Endothelial cell of umbilical vein (primary cell): ENCODE data around the gene CFAP97. TPM values are rescaled to one million over a fixed set of nuclear protein-coding genes. Genes with fewer than 3 reads are reported as not detected.
A peak's percentile ranks its signal among the peaks of the same experiment; 100 is the strongest.

Source experiments
- BruUV-seq: library from RNA; stranded (reverse); fragments of 400-500 nt; replicated peaks from 2 replicates; lab custom pipeline; 2021; lab: Mats Ljungman, UMichigan
- CTCF ChIA-PET: fragments of 300-600, 350-600 bp; sonication (Branson Sonifier 250); formaldehyde crosslinking; loops from one replicate; lab custom pipeline; 2021; ENCODE audit warnings: antibody characterized with exemption, inconsistent platforms; lab: Charles Lee
- POLR2A ChIA-PET: fragments of 300-600, 350-600 bp; sonication (Branson Sonifier 250); formaldehyde crosslinking; loops from one replicate; lab custom pipeline; 2021; ENCODE audit warnings: antibody characterized with exemption, inconsistent platforms; lab: Charles Lee
- DNase-seq: peaks from one replicate; pipeline ENCODE4 v3.0.0-alpha.2; 2011; ENCODE audit warnings: low read depth, low spot score
- FAIRE-seq: peaks from 2 replicates; lab custom pipeline; 2011; peaks lifted over from hg19 to GRCh38; lab: Jason Lieb, UNC
- H2AFZ ChIP-seq: 2 replicates; pipeline ENCODE4 v1.6.0; 2012; ENCODE audit warnings: low read depth, low read length, control low read depth, inconsistent platforms
- H3K27ac ChIP-seq: 2 replicates; pipeline ENCODE4 v1.5.1; 2011; ENCODE audit warnings: low read depth, mild to moderate bottlenecking, control low read depth, low read length, moderate library complexity; ENCODE audit not compliant: insufficient read depth
- H3K27me3 ChIP-seq, 2 experiments: 2 replicates each; pipeline versions ENCODE4 v1.6.0 to v1.6.1; 2011; ENCODE audit warnings: low read length in 2 of 2, mixed read lengths in 1 of 2; ENCODE audit not compliant: control insufficient read depth in 2 of 2, insufficient read depth in 2 of 2
- H3K36me3 ChIP-seq, 2 experiments: 2 replicates in 1 of 2; 3 replicates in 1 of 2; pipeline ENCODE4 v1.5.1; 2011; ENCODE audit warnings: low read length in 2 of 2, mild to moderate bottlenecking in 1 of 2, moderate library complexity in 1 of 2; ENCODE audit not compliant: control insufficient read depth in 2 of 2, insufficient read depth in 2 of 2; ENCODE audit errors: extremely low read depth in 1 of 2
- H3K4me1 ChIP-seq: 3 replicates; pipeline ENCODE4 v1.5.1; 2011; ENCODE audit warnings: mild to moderate bottlenecking, low read length; ENCODE audit not compliant: control insufficient read depth, insufficient read depth; ENCODE audit errors: extremely low read depth
- H3K4me2 ChIP-seq: 2 replicates; pipeline ENCODE4 v1.6.1; 2011; ENCODE audit warnings: low read length, control low read depth, mixed read lengths; ENCODE audit not compliant: insufficient read depth
- H3K4me3 ChIP-seq, 3 experiments: fragments of 200-600 bp in 1 of 3; sonication (generic), shearing (Covaris generic) in 1 of 3; replicated peaks in 1 of 3; 2 replicates each; pipeline ENCODE4 v1.5.1; 2011 to 2016; ENCODE audit warnings: control low read depth in 3 of 3, low read length in 3 of 3, mild to moderate bottlenecking in 2 of 3, inconsistent platforms in 1 of 3, low read depth in 1 of 3, moderate library complexity in 1 of 3; ENCODE audit not compliant: insufficient read depth in 1 of 3
- H3K79me2 ChIP-seq: 2 replicates; pipeline ENCODE4 v1.6.0; 2012; ENCODE audit warnings: low read length, inconsistent platforms; ENCODE audit not compliant: control insufficient read depth, insufficient read depth
- H3K9ac ChIP-seq: replicated peaks from 2 replicates; pipeline ENCODE3; 2011; ENCODE audit warnings: low read length, control low read depth; ENCODE audit not compliant: insufficient read depth; ENCODE audit errors: extremely low read depth
- H3K9me1 ChIP-seq: replicated peaks from 3 replicates; pipeline ENCODE4 v1.6.0; 2011; ENCODE audit warnings: mild to moderate bottlenecking, low read length; ENCODE audit not compliant: control insufficient read depth, insufficient read depth; ENCODE audit errors: extremely low read depth
- H3K9me3 ChIP-seq: replicated peaks from 2 replicates; pipeline ENCODE4 v1.5.1; 2012; ENCODE audit warnings: low read length, inconsistent platforms; ENCODE audit not compliant: control insufficient read depth, insufficient read depth
- H4K20me1 ChIP-seq: replicated peaks from 2 replicates; pipeline ENCODE3; 2011; ENCODE audit warnings: mild to moderate bottlenecking, low read length; ENCODE audit not compliant: control insufficient read depth, insufficient read depth; ENCODE audit errors: extremely low read depth
- EZH2 ChIP-seq: IDR thresholded peaks from 2 replicates; pipeline ENCODE4 v1.6.1; 2012; ENCODE audit warnings: borderline replicate concordance, low read depth, mild to moderate bottlenecking, moderate library complexity, low read length, inconsistent platforms; ENCODE audit not compliant: severe bottlenecking
- FOS ChIP-seq: IDR thresholded peaks from 2 replicates; pipeline ENCODE4 v1.6.1; 2011; ENCODE audit warnings: mild to moderate bottlenecking, low read length, moderate library complexity, borderline replicate concordance; ENCODE audit not compliant: insufficient read depth
- GATA2 ChIP-seq: IDR thresholded peaks from 2 replicates; pipeline ENCODE4 v1.7.0; 2011; ENCODE audit warnings: low read depth, mild to moderate bottlenecking, moderate library complexity, mixed read lengths, low read length; ENCODE audit not compliant: insufficient read length, insufficient read depth
- JUN ChIP-seq: IDR thresholded peaks from 2 replicates; pipeline ENCODE4 v1.6.1; 2011; ENCODE audit warnings: borderline replicate concordance, low read depth; ENCODE audit not compliant: insufficient read length, insufficient read depth
- MAX ChIP-seq: IDR thresholded peaks from 2 replicates; pipeline ENCODE4 v1.6.1; 2011; ENCODE audit not compliant: insufficient read depth, insufficient read length
- MYC ChIP-seq: IDR thresholded peaks from one replicate; pipeline ENCODE4 v1.6.1; 2011; ENCODE audit warnings: mild to moderate bottlenecking, low read depth, low read length
- POLR2A ChIP-seq: IDR thresholded peaks from 2 replicates; pipeline ENCODE4 v1.6.1; 2012; ENCODE audit warnings: low read depth, mild to moderate bottlenecking, control low read depth, low read length
- POLR2AphosphoS5 ChIP-seq: IDR thresholded peaks from 2 replicates; pipeline ENCODE4 v1.6.1; 2012; ENCODE audit warnings: low read depth, mild to moderate bottlenecking, control low read depth, low read length, moderate library complexity; ENCODE audit not compliant: insufficient read depth
- dilution Hi-C: fragments of 300-500 bp; cut with MboI; formaldehyde crosslinking; loops from one replicate; pipeline ENCODE4 v1.15.0; 2019; ENCODE audit warnings: low sequenced_read_pairs; ENCODE audit not compliant: extremely low pct_ligation_motif_present
- intact Hi-C: fragments of 100-400 bp; cut with micrococcal nuclease; formaldehyde crosslinking; loops from one replicate; pipeline ENCODE4 v1.10.0; 2022
- polyA plus RNA-seq, 4 experiments: library from polyadenylated mRNA; depleted of rRNA in 3 of 4; stranded (reverse) in 3 of 4; unstranded in 1 of 4; fragments of >200 nt; gene quantifications; 2 replicates each; pipeline versions ENCODE4 v1.2.1 to v1.2.3, GENCODE V29; 2011 to 2012; ENCODE audit warnings: missing spikeins in 1 of 4
- total RNA-seq: library from RNA; stranded (reverse); gene quantifications from 2 replicates; pipeline ENCODE4 v1.2.3, GENCODE V29; 2021
- TF ChIP-seq, protein P1 (sequence below), 2 donors: IDR thresholded peaks; 1 replicate in 1 of 2; 2 replicates in 1 of 2; pipeline ENCODE4 v1.5.1; 2011; ENCODE audit warnings: low read length in 2 of 2, mild to moderate bottlenecking in 2 of 2, moderate library complexity in 2 of 2, control low read depth in 1 of 2, inconsistent platforms in 1 of 2, low read depth in 1 of 2; ENCODE audit not compliant: insufficient read depth in 1 of 2; ENCODE audit errors: extremely low read depth in 1 of 2

The CFAP97 gene
- total and polyA plus RNA-seq, 2 donors (not counting 3 experiments of a cell fraction or from before 2014, with no cell fraction given), result 5.3 to 22.4 TPM

GRCh38 chr4:185211641-185212040, 7.8 kb upstream of the CFAP97 start:
- DNase-seq (no peak), FAIRE-seq (peak; percentile 33)
- Histone ChIP-seq H2AFZ (no peak overlapping the region), H4K20me1 (no peaks in the 10 kb centered on the region), H3K27ac (no peak overlapping the region), H3K4me1 (peaks cover 15% of the 10 kb centered on the region), H3K9me3 (no peaks in the 10 kb centered on the region), H3K27me3 (no peaks in the 10 kb centered on the region), H3K4me2 (peak overlapping the region; percentile 84), H3K36me3 (no peaks in the 10 kb centered on the region), H3K79me2 (peaks cover 52% of the 10 kb centered on the region), H3K9me1 (no peaks in the 10 kb centered on the region), H3K9ac (no peak overlapping the region), H3K4me3 (peak overlapping the region in 2 of 3 experiments; percentile 67 to 88)
- ChIA-PET CTCF (interaction anchor here (1.3 kb wide), 1 partner anchor 826 kb away, joined by 3 read pairs; no protein-coding TSS in a partner anchor), POLR2A (no interaction called here)
- intact Hi-C loops, result loop anchor here (2.0 to 5.0 kb wide), 3 partner anchors 36 to 69 kb away; partner anchors contain the start of gene SLC25A4
- no peak for TF ChIP-seq POLR2A
- TF ChIP-seq GATA2, result no peak
- TF ChIP-seq, protein P1, sequence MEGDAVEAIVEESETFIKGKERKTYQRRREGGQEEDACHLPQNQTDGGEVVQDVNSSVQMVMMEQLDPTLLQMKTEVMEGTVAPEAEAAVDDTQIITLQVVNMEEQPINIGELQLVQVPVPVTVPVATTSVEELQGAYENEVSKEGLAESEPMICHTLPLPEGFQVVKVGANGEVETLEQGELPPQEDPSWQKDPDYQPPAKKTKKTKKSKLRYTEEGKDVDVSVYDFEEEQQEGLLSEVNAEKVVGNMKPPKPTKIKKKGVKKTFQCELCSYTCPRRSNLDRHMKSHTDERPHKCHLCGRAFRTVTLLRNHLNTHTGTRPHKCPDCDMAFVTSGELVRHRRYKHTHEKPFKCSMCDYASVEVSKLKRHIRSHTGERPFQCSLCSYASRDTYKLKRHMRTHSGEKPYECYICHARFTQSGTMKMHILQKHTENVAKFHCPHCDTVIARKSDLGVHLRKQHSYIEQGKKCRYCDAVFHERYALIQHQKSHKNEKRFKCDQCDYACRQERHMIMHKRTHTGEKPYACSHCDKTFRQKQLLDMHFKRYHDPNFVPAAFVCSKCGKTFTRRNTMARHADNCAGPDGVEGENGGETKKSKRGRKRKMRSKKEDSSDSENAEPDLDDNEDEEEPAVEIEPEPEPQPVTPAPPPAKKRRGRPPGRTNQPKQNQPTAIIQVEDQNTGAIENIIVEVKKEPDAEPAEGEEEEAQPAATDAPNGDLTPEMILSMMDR (IDR thresholded peaks at IDR 0.05; ENCODE audit: extremely low read depth in 1 of 2, insufficient read depth in 1 of 2, low read depth in 1 of 2, low read length in 2 of 2), result no peak
- no peak for TF ChIP-seq FOS
- TF ChIP-seq MYC, result no peak
- TF ChIP-seq EZH2, result no peak
- no peak for TF ChIP-seq MAX
- no peak for TF ChIP-seq JUN
- no peak for TF ChIP-seq POLR2AphosphoS5
- dilution Hi-C loops, result no loop called here
- BruUV-seq, result no TSS peak
